CD4-positive, CD25-positive, alpha-beta regulatory T cell (primary cell): ENCODE measurements around the gene REEP3. TPM values are rescaled to one million over a fixed set of nuclear protein-coding genes. Genes with fewer than 3 reads are reported as not detected.
"Not testable (repeated sequence)": the region's sequence is repeated elsewhere in the genome, so short reads cannot be mapped to it uniquely, and the experiment has no call there.

Experiments
- ATAC-seq, 2 donors: fragments of 150-1000 bp; cut with Tn5 transposase; one replicate each; pipeline ENCODE4 v1.10.0; 2021; ENCODE audit warnings: low read depth in 2 of 2, moderate number of reproducible peaks in 2 of 2, moderate library complexity in 1 of 2
- DNase-seq, 3 donors: peaks; one replicate each; pipeline versions ENCODE4 v3.0.0 to v3.0.0-alpha.2; 2012 to 2022; ENCODE audit warnings: mixed read lengths in 1 of 3
- H3K27ac ChIP-seq: one replicate; pipeline ENCODE4 v1.7.0; 2013; ENCODE audit warnings: mild to moderate bottlenecking, low read length; ENCODE audit not compliant: insufficient read depth, poor library complexity, severe bottlenecking
- H3K27me3 ChIP-seq: one replicate; pipeline ENCODE4 v1.7.0; 2013; ENCODE audit warnings: low read length; ENCODE audit not compliant: control insufficient read depth, insufficient read depth
- H3K36me3 ChIP-seq: one replicate; pipeline ENCODE4 v1.7.0; 2013; ENCODE audit warnings: mild to moderate bottlenecking, low read length, moderate library complexity; ENCODE audit not compliant: control insufficient read depth, insufficient read depth
- H3K4me1 ChIP-seq: 2 replicates; pipeline ENCODE4 v1.7.0; 2013; ENCODE audit warnings: mild to moderate bottlenecking, low read length; ENCODE audit not compliant: insufficient read depth, control insufficient read depth, poor library complexity, severe bottlenecking
- H3K4me3 ChIP-seq: one replicate; pipeline ENCODE4 v1.7.0; 2013; ENCODE audit warnings: low read depth, mild to moderate bottlenecking, low read length, moderate library complexity
- H3K9me3 ChIP-seq, 2 experiments: 1 replicate in 1 of 2; 2 replicates in 1 of 2; pipeline ENCODE4 v1.7.0; 2013; ENCODE audit warnings: low read length in 2 of 2, mild to moderate bottlenecking in 1 of 2, moderate library complexity in 1 of 2; ENCODE audit not compliant: control insufficient read depth in 2 of 2
- H3K27ac Mint-ChIP-seq, 3 donors: one replicate each; pipeline ENCODE4 v1.8.0; 2020 to 2022; ENCODE audit warnings: mild to moderate bottlenecking in 3 of 3, mixed read lengths in 3 of 3, moderate library complexity in 2 of 3
- H3K27me3 Mint-ChIP-seq: one replicate; pipeline ENCODE4 v1.8.0; 2022; ENCODE audit warnings: mild to moderate bottlenecking, mixed read lengths
- H3K36me3 Mint-ChIP-seq: one replicate; pipeline ENCODE4 v1.8.0; 2020; ENCODE audit warnings: mixed read lengths
- H3K4me1 Mint-ChIP-seq, 4 donors: one replicate each; pipeline ENCODE4 v1.8.0; 2020 to 2022; ENCODE audit warnings: mixed read lengths in 4 of 4, mild to moderate bottlenecking in 1 of 4
- H3K4me3 Mint-ChIP-seq, 4 donors: one replicate each; pipeline ENCODE4 v1.8.0; 2020 to 2022; ENCODE audit warnings: mild to moderate bottlenecking in 4 of 4, mixed read lengths in 4 of 4, moderate library complexity in 3 of 4
- H3K9me3 Mint-ChIP-seq, 7 donors: one replicate each; pipeline ENCODE4 v1.8.0; 2020 to 2022; ENCODE audit warnings: mixed read lengths in 7 of 7, mild to moderate bottlenecking in 3 of 7, moderate library complexity in 2 of 7
- polyA plus RNA-seq, 4 donors: library from polyadenylated mRNA; unstranded; fragments of 300-500 nt; fragmentation: Illumina TruSeq; gene quantifications; one replicate each; pipeline ENCODE4 v1.2.3, GENCODE V29; 2021
- total RNA-seq: library from RNA; stranded (reverse); gene quantifications from one replicate; pipeline ENCODE4 v1.2.3, GENCODE V29; 2022

REEP3 gene
- total and polyA plus RNA-seq, 5 donors from 2014 or later = 12.7 to 21.2 (median 17.6) TPM

DNA sequence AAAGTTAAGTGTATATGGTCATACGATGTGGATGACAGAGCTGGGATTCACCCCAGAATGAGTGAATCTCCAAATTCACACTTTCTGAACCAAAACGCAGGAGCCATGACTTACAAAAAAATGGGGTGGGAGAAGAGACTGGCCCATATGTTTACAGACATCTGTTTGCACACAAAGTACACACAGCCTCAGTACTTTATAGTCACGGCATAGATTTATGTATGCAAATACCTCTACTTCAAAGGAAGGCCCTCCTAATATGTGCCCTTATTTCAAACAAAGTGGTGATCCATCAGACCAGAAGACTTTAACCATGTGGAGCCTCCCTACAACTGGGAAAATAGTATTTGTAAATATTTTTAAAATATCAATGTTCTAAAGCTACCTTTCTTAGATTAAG lies 33.2 kb upstream of the REEP3 start:
- no peak overlapping the region for H3K4me3 ChIP-seq
- H3K36me3 Mint-ChIP-seq = no peaks in the 10 kb centered on the region
- H3K27me3 ChIP-seq = no peaks in the 10 kb centered on the region
- H3K4me1 Mint-ChIP-seq = peaks cover 4 to 10% (median 7%) of the 10 kb centered on the region in 4 donors
- H3K27me3 Mint-ChIP-seq = no peaks in the 10 kb centered on the region
- H3K36me3 ChIP-seq = no peaks in the 10 kb centered on the region
- no peaks in the 10 kb centered on the region for H3K9me3 ChIP-seq
- H3K4me1 ChIP-seq = no peaks in the 10 kb centered on the region
- no peaks in the 10 kb centered on the region for H3K9me3 Mint-ChIP-seq
- no peak overlapping the region for H3K27ac Mint-ChIP-seq
- ATAC-seq (no peak), DNase-seq (no peak)
- no peak overlapping the region for H3K27ac ChIP-seq
- H3K4me3 Mint-ChIP-seq = no peak overlapping the region

DNA sequence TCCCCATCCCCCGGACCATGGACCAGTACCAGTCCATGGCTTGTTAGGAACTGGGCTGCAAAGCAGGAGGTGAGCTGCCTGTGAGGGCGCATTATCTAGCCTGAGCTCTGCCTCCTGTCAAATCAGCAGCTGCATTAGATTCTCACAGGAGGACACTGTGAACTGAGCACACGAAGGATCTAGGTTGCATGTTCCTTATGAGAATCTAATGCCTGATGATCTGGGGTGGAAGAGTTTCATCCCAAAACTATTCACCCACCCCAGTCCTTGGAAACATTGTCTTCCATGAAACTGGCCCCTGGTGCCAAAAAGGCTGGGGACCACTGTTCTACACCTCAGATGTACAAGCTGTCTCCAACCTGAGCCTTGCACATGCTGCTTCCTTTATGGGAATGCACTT lies 31.4 kb upstream of the REEP3 start:
- Histone ChIP-seq H3K9me3 (no peaks in the 10 kb centered on the region), H3K4me3 (no peak overlapping the region), H3K4me1 (no peaks in the 10 kb centered on the region), H3K36me3 (no peaks in the 10 kb centered on the region), H3K27ac (no peak overlapping the region), H3K27me3 (no peaks in the 10 kb centered on the region)
- Mint-ChIP-seq H3K4me1 (peaks cover 0 to 7% (median 5%) of the 10 kb centered on the region in 4 donors), H3K36me3 (no peaks in the 10 kb centered on the region), H3K27ac (no peak overlapping the region), H3K27me3 (no peaks in the 10 kb centered on the region), H3K4me3 (no peak overlapping the region), H3K9me3 (no peaks in the 10 kb centered on the region)
- DNase-seq (no peak), ATAC-seq (no peak)

DNA sequence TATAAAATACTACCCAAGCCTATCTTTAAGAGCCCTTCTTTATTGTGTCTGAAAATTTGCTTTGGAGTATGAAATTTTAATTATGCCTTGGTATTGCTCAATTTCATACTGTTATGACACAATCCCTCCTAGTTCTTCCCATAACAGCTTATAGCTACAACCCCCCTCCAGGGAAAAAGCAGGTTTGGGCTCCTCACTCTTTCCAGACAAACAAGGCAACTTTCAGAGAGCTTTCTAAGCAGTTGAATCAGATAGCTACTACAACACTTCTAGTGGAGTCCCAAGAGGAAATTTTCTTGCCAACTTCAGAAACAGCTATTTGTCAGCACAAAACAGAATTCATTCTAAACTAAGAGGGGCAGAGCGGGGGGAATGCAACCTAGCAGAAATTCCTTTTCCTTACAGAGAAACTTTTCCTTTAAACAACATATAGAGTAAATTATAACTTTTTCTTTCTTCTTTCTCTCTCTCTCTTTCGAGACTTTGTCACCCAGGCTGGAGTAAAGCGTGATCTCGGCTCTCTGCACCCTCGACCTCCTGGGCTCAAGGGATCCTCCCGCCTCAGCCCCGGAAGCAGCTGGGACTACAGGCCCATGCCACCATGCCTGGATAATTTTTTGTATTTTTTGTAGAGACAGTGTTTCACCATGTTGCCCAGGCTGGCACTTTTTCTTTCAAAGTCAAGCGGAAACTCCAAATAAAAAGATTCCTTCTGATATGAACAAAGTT lies 29.4 kb upstream of the REEP3 start:
- H3K4me1 ChIP-seq = no peaks in the 10 kb centered on the region
- DNase-seq (no peak), ATAC-seq (no peak)
- no peak overlapping the region for H3K4me3 ChIP-seq
- H3K36me3 ChIP-seq = no peaks in the 10 kb centered on the region
- H3K27me3 ChIP-seq = no peaks in the 10 kb centered on the region
- no peaks in the 10 kb centered on the region for H3K27me3 Mint-ChIP-seq
- H3K27ac Mint-ChIP-seq = no peak overlapping the region
- H3K36me3 Mint-ChIP-seq = no peaks in the 10 kb centered on the region
- H3K4me3 Mint-ChIP-seq = no peak overlapping the region
- H3K9me3 Mint-ChIP-seq = no peaks in the 10 kb centered on the region
- peaks cover 5 to 16% (median 8%) of the 10 kb centered on the region in 4 donors for H3K4me1 Mint-ChIP-seq
- H3K27ac ChIP-seq = no peak overlapping the region
- H3K9me3 ChIP-seq = no peaks in the 10 kb centered on the region

DNA sequence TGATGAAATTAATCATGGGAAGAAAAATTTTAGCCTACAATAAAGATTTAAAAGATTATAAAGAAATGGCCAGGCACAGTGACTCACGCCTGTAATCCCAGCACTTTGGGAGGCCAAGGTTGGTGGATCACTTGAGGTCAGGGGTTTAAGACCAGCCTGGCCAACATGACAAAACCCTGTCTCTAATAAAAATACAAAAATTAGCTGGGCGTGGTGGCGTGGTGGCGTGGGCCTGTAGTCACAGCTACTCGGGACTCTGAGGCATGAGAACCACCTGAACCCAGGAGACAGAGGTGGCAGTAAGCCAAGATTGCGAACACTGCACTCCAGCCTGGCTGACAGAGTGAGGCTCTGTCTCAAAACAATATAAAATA lies 28.9 kb upstream of the REEP3 start:
- H3K4me3 Mint-ChIP-seq, H3K36me3 ChIP-seq, H3K9me3 Mint-ChIP-seq, H3K36me3 Mint-ChIP-seq, H3K9me3 ChIP-seq, H3K27ac ChIP-seq, H3K4me3 ChIP-seq, H3K27me3 Mint-ChIP-seq, ATAC-seq, H3K27me3 ChIP-seq, H3K4me1 ChIP-seq, DNase-seq, H3K27ac Mint-ChIP-seq: not testable (repeated sequence)
- H3K4me1 Mint-ChIP-seq = peaks cover 5 to 18% (median 10%) of the 10 kb centered on the region in 4 donors

DNA sequence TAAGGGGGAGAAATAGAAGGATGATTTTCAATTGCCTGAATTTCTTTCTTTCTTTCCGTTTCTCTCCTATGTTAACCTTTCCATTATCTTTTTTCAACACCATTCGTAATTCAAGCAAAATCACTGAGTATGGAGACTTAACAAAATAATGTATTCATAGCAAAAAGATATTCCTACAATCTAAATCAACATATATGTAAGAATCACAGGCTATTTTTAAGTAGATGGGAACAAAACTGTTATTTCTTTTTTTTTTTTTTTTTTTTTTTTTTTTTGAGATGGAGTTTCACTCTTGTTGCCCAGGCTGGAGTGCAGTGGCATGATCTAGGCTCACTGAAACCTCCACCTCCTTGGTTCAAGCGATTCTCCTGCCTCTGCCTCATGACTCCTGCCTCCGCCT lies 28.2 kb upstream of the REEP3 start:
- no peaks in the 10 kb centered on the region for H3K36me3 Mint-ChIP-seq
- no peak overlapping the region for H3K4me3 ChIP-seq
- H3K9me3 ChIP-seq = no peaks in the 10 kb centered on the region
- no peaks in the 10 kb centered on the region for H3K27me3 ChIP-seq
- no peaks in the 10 kb centered on the region for H3K27me3 Mint-ChIP-seq
- H3K36me3 ChIP-seq = no peaks in the 10 kb centered on the region
- H3K27ac Mint-ChIP-seq = no peak overlapping the region
- DNase-seq (no peak), ATAC-seq (no peak)
- no peak overlapping the region for H3K4me3 Mint-ChIP-seq
- no peaks in the 10 kb centered on the region for H3K4me1 ChIP-seq
- H3K9me3 Mint-ChIP-seq = no peaks in the 10 kb centered on the region
- peaks cover 5 to 20% (median 10%) of the 10 kb centered on the region in 4 donors for H3K4me1 Mint-ChIP-seq
- H3K27ac ChIP-seq = no peak overlapping the region

DNA sequence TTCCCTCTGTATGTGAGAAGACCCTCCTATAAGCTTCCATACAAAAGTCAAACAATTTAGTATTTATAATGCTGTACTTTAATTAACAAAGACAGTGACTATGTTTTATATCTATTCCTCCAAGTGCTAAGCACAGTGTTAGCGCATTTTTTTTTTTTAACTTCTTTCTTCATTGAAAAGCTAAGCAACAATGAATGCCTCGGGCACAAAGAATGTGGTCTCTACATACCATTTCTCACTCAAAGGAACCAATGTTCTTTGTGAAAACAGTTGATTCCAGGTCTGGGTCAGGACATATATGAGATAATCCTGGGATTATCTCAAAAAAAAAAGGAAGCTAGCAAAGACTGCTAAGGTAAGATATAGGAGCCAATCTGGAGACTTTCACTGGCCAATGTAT lies 26.2 kb upstream of the REEP3 start:
- H3K9me3 Mint-ChIP-seq = peaks cover 0 to 1% (median 0%) of the 10 kb centered on the region in 7 donors
- no peak overlapping the region for H3K27ac Mint-ChIP-seq
- Histone ChIP-seq H3K36me3 (no peaks in the 10 kb centered on the region), H3K4me1 (no peaks in the 10 kb centered on the region), H3K27ac (no peak overlapping the region), H3K4me3 (no peak overlapping the region), H3K27me3 (no peaks in the 10 kb centered on the region), H3K9me3 (no peaks in the 10 kb centered on the region)
- H3K27me3 Mint-ChIP-seq = no peaks in the 10 kb centered on the region
- peaks cover 0 to 20% (median 10%) of the 10 kb centered on the region in 4 donors for H3K4me1 Mint-ChIP-seq
- no peaks in the 10 kb centered on the region for H3K36me3 Mint-ChIP-seq
- ATAC-seq = no peak
- no peak overlapping the region for H3K4me3 Mint-ChIP-seq
- DNase-seq = no peak

DNA sequence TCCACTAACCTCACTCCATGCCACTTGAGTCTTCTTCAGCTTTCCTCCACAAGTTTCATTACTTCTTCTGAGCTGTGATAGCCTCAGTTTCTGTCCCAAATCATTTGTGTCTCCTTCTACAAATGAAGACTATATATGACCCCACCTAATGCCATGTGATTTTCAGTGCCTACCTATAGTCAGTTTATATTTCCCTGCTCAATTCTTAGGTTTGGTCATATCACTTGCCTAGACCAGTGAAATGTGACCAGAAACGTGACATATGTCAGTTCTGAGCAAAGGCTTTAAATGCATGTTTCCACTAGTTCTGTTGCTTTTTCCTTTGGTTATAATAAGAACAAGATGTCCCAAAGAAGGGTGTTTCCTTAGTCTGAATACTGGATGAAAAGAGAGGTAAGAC lies 24.6 kb upstream of the REEP3 start:
- Mint-ChIP-seq H3K9me3 (peaks cover 0 to 1% (median 0%) of the 10 kb centered on the region in 7 donors), H3K27me3 (no peaks in the 10 kb centered on the region), H3K36me3 (peaks cover 4% of the 10 kb centered on the region), H3K4me3 (no peak overlapping the region), H3K4me1 (peaks cover 0 to 20% (median 10%) of the 10 kb centered on the region in 4 donors), H3K27ac (no peak overlapping the region)
- no peaks in the 10 kb centered on the region for H3K36me3 ChIP-seq
- H3K9me3 ChIP-seq = no peaks in the 10 kb centered on the region
- H3K4me3 ChIP-seq = no peak overlapping the region
- no peaks in the 10 kb centered on the region for H3K27me3 ChIP-seq
- DNase-seq (no peak), ATAC-seq (no peak)
- no peaks in the 10 kb centered on the region for H3K4me1 ChIP-seq
- H3K27ac ChIP-seq = no peak overlapping the region

DNA sequence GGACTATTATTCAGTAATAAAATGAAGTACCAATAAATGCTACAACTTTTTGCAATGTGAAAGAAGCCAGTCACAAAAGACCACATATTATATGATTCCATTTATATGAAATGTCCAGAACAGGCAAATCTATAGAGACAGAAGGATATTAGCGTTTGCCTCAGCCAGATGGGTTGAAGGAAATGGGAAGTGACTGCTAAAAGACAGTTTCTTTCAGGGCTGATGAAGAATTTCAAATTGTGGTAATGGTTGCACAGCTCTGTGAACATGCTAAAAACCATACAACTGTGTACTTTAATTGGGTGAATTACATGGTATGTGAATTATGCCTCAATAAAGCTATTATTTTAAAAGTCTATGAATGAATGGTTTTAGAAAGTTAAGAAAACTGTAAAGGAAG lies 23.9 kb upstream of the REEP3 start:
- peaks cover 0 to 18% (median 9%) of the 10 kb centered on the region in 4 donors for H3K4me1 Mint-ChIP-seq
- ATAC-seq (no peak), DNase-seq (no peak)
- no peaks in the 10 kb centered on the region for H3K27me3 ChIP-seq
- no peaks in the 10 kb centered on the region for H3K27me3 Mint-ChIP-seq
- H3K27ac ChIP-seq = no peak overlapping the region
- no peak overlapping the region for H3K4me3 ChIP-seq
- peaks cover 4% of the 10 kb centered on the region for H3K36me3 Mint-ChIP-seq
- H3K9me3 Mint-ChIP-seq = peaks cover 0 to 1% (median 0%) of the 10 kb centered on the region in 7 donors
- no peaks in the 10 kb centered on the region for H3K36me3 ChIP-seq
- no peaks in the 10 kb centered on the region for H3K9me3 ChIP-seq
- H3K4me3 Mint-ChIP-seq = no peak overlapping the region
- no peaks in the 10 kb centered on the region for H3K4me1 ChIP-seq
- H3K27ac Mint-ChIP-seq = no peak overlapping the region
